Measurements from ENCODE around the gene YLPM1. TPM values are rescaled to one million over a fixed set of nuclear protein-coding genes. Genes with fewer than 3 reads are reported as not detected.

YLPM1 gene
- total and polyA plus RNA-seq, 2 donors from 2014 or later: 16.2 to 68.2 TPM

GRCh38 chr14:74881431-74882102, 118.5 kb downstream of the YLPM1 start, which contains the start of gene DLST:
DLST (plus strand) TSS chr14:74881916; CDS start chr14:74881954, 38 bp downstream.
- Histone ChIP-seq H3K9me3 (ENCODE audit: control insufficient read depth in 2 of 3, insufficient read depth in 1 of 3, low read length in 3 of 3) (no peaks in the 10 kb centered on the region), H3K27me3 (ENCODE audit: control insufficient read depth, insufficient read depth, low read length) (no peaks in the 10 kb centered on the region), H3K9ac (ENCODE audit: low read length in 3 of 3) (peak within 1 kb of the TSS; percentile 82 to 93 (median 90)), H3K4me3 (ENCODE audit: low read length in 3 of 3) (peak within 1 kb of the TSS; percentile 92 to 98 (median 98)), H3K36me3 (ENCODE audit: control insufficient read depth in 2 of 3, insufficient read depth in 3 of 3, low read length in 3 of 3) (peaks cover 0 to 4% (median 3%) of the 10 kb centered on the region in 3 donors), H3K4me1 (ENCODE audit: control insufficient read depth in 2 of 3, insufficient read depth in 2 of 3, low read depth in 1 of 3, low read length in 3 of 3) (peaks cover 2 to 24% (median 17%) of the 10 kb centered on the region in 3 donors), H3K27ac (ENCODE audit: low read depth in 2 of 2, low read length in 2 of 2) (peak within 1 kb of the TSS; percentile 88 to 96)
- FAIRE-seq (no peak), DNase-seq (peak; percentile 91 to 95 (median 93))
- intact Hi-C loops (cut with DNase I): no loop called here
- TF ChIP-seq CTCF (IDR thresholded peaks at IDR 0.05; ENCODE audit: borderline replicate concordance, extremely low read depth, insufficient read depth): no peak

GRCh38 chr14:74882103-74882920, 119.2 kb downstream of the YLPM1 start:
- peak overlapping the region; percentile 45 to 93 (median 90) for H3K9ac ChIP-seq (ENCODE audit: low read length in 3 of 3)
- no peak for TF ChIP-seq CTCF (IDR thresholded peaks at IDR 0.05; ENCODE audit: borderline replicate concordance, extremely low read depth, insufficient read depth)

More at GRCh38 chr14:74882103-74882920, 119.2 kb downstream of the YLPM1 start:
- H3K27ac ChIP-seq (ENCODE audit: low read depth in 2 of 2, low read length in 2 of 2): peak overlapping the region; percentile 88 to 96
- no peaks in the 10 kb centered on the region for H3K27me3 ChIP-seq (ENCODE audit: control insufficient read depth, insufficient read depth, low read length)
- FAIRE-seq (no peak), DNase-seq (peak in 3 of 5 donors; percentile 59 to 69 (median 67))
- intact Hi-C loops (cut with DNase I): no loop called here
- peaks cover 2 to 24% (median 17%) of the 10 kb centered on the region in 3 donors for H3K4me1 ChIP-seq (ENCODE audit: control insufficient read depth in 2 of 3, insufficient read depth in 2 of 3, low read depth in 1 of 3, low read length in 3 of 3)
- no peaks in the 10 kb centered on the region for H3K9me3 ChIP-seq (ENCODE audit: control insufficient read depth in 2 of 3, insufficient read depth in 1 of 3, low read length in 3 of 3)
- peaks cover 0 to 4% (median 3%) of the 10 kb centered on the region in 3 donors for H3K36me3 ChIP-seq (ENCODE audit: control insufficient read depth in 2 of 3, insufficient read depth in 3 of 3, low read length in 3 of 3)
- peak overlapping the region; percentile 92 to 98 (median 98) for H3K4me3 ChIP-seq (ENCODE audit: low read length in 3 of 3)

Other genes starting within 250 kb of the YLPM1 start
- gene LTBP2, start 151.1 kb upstream of the YLPM1 start, total RNA-seq: 10.4 TPM
- 2.9 TPM for gene LTBP2, start 151.1 kb upstream of the YLPM1 start, polyA plus RNA-seq (ENCODE audit: insufficient read depth, low read depth, low replicate concordance)
- gene AREL1, start 50.2 kb upstream of the YLPM1 start, total RNA-seq: 42.3 TPM
- gene AREL1, start 50.2 kb upstream of the YLPM1 start, polyA plus RNA-seq (ENCODE audit: insufficient read depth, low read depth, low replicate concordance): 13.5 TPM
- gene FCF1, start 50.2 kb upstream of the YLPM1 start, total RNA-seq: 49.6 TPM
- gene FCF1, start 50.2 kb upstream of the YLPM1 start, polyA plus RNA-seq (ENCODE audit: insufficient read depth, low read depth, low replicate concordance): 19.7 TPM
- gene PROX2, start 112.8 kb downstream of the YLPM1 start, total RNA-seq: not detected
- gene PROX2, start 112.8 kb downstream of the YLPM1 start, polyA plus RNA-seq (ENCODE audit: insufficient read depth, low read depth, low replicate concordance): not detected
- 98.6 TPM for gene DLST, start 118.6 kb downstream of the YLPM1 start, total RNA-seq
- gene DLST, start 118.6 kb downstream of the YLPM1 start, polyA plus RNA-seq (ENCODE audit: insufficient read depth, low read depth, low replicate concordance): 112 TPM
- 7.9 TPM for gene RPS6KL1, start 159.9 kb downstream of the YLPM1 start, total RNA-seq
- gene RPS6KL1, start 159.9 kb downstream of the YLPM1 start, polyA plus RNA-seq (ENCODE audit: insufficient read depth, low read depth, low replicate concordance): 3.7 TPM
- 9.3 TPM for gene PGF, start 192.3 kb downstream of the YLPM1 start, total RNA-seq
- gene PGF, start 192.3 kb downstream of the YLPM1 start, polyA plus RNA-seq (ENCODE audit: insufficient read depth, low read depth, low replicate concordance): 12.1 TPM
- gene EIF2B2, start 239.6 kb downstream of the YLPM1 start, total RNA-seq: 44.0 TPM
- 60.6 TPM for gene EIF2B2, start 239.6 kb downstream of the YLPM1 start, polyA plus RNA-seq (ENCODE audit: insufficient read depth, low read depth, low replicate concordance)

Data from kidney (tissue), 14 donors.